LNCaP clone FGC (cell line): ENCODE measurements around the gene ZFAND3.
"Not testable (repeated sequence)": the region's sequence is repeated elsewhere in the genome, so short reads cannot be mapped to it uniquely, and the experiment has no call there.

Experiments used
- DNase-seq: peaks from one replicate; pipeline ENCODE4 v3.0.0-alpha.2; 2011; ENCODE audit warnings: low read depth
- H3K4me3 ChIP-seq: 2 replicates; pipeline ENCODE4 v1.5.1; 2011; ENCODE audit warnings: mild to moderate bottlenecking, low read depth, low read length, control low read depth
- TF ChIP-seq, protein P1 (sequence below): IDR thresholded peaks from 2 replicates; pipeline ENCODE4 v1.5.1; 2012; ENCODE audit warnings: mild to moderate bottlenecking; ENCODE audit not compliant: control insufficient read depth, insufficient read depth; ENCODE audit errors: extremely low read depth

The ZFAND3 gene

GRCh38 chr6:37946057-37946456, 126.5 kb downstream of the ZFAND3 start:
- DNase-seq, result no peak
- no peak overlapping the region for H3K4me3 ChIP-seq

GRCh38 chr6:37947468-37947867, 127.9 kb downstream of the ZFAND3 start:
- no peak overlapping the region for H3K4me3 ChIP-seq
- no peak for DNase-seq
- TF ChIP-seq, protein P1, sequence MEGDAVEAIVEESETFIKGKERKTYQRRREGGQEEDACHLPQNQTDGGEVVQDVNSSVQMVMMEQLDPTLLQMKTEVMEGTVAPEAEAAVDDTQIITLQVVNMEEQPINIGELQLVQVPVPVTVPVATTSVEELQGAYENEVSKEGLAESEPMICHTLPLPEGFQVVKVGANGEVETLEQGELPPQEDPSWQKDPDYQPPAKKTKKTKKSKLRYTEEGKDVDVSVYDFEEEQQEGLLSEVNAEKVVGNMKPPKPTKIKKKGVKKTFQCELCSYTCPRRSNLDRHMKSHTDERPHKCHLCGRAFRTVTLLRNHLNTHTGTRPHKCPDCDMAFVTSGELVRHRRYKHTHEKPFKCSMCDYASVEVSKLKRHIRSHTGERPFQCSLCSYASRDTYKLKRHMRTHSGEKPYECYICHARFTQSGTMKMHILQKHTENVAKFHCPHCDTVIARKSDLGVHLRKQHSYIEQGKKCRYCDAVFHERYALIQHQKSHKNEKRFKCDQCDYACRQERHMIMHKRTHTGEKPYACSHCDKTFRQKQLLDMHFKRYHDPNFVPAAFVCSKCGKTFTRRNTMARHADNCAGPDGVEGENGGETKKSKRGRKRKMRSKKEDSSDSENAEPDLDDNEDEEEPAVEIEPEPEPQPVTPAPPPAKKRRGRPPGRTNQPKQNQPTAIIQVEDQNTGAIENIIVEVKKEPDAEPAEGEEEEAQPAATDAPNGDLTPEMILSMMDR, result no peak

More at GRCh38 chr6:37946057-37946456, 126.5 kb downstream of the ZFAND3 start:
- TF ChIP-seq, protein P1, result no peak

DNA sequence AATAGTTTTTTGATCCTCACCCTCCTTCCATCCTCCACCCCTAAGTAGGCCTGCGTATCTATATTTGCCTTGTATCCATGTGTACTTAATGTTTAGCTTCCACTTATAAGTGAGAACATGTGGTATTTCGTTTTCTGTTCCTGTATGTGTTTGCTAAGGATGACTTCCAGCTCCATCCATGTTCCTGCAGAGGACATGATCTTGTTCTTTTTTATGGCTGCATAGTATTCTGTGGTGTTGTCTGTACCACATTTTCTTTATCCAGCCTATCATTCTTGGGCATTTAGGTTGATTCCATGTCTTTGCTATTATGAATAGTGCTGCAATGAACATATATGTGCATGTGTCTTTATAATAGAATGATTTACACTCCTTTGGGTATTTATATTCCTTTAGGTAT, 129.1 kb downstream of the ZFAND3 start:
- H3K4me3 ChIP-seq, DNase-seq: not testable (repeated sequence)

DNA sequence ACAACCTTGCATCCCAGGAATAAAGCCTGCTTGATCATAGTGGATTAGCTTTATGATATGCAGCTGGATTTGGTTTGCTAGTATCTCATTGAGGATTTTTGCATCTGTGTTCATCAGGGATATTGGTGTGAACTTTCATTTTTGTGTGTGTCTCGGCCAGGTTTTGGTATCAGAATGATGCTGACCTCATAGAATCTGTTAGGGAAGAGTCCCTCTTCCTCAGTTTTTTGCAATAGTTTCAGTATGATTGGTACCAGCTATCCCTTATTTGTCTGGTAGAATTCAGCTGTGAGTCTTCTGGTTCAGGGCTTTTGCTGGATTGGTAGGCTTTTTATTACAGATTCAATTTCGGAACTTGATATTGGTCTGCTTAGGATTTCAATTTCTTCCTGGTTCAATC, 132.5 kb downstream of the ZFAND3 start:
- TF ChIP-seq, protein P1, result no peak
- no peak overlapping the region for H3K4me3 ChIP-seq
- no peak for DNase-seq

- no peak for DNase-seq
- TF ChIP-seq, protein P1, result no peak
- no peak overlapping the region for H3K4me3 ChIP-seq
Measured at GRCh38 chr6:37954791-37955190, 135.3 kb downstream of the ZFAND3 start.

DNA sequence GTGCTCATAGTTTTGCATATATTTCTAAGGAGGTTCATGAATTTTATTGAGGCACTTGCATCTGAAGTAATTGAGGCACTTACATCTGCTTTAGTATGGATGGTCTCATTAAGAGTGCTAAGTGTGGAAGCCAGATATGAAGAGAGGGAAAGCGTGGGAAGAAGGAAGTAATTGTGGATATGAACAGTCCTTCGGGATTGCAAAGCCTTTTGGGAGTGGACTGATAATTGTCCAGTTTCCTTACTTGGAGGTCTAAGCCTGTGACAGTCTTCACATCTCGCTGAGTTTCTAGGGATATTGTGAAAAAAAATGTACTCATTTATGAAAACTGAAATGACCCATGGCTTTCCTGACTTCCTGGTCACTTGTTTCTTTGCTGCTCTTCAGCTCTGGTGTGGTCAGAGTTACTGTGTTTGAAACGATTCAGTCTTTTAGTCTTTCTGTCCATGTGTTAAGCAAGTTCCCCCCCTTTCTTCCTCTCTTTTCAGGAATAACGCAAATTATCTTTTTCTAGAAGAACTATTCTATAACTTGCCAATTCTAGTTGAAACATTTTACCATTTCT, 137.3 kb downstream of the ZFAND3 start:
- DNase-seq, result no peak
- H3K4me3 ChIP-seq, result no peak overlapping the region
- TF ChIP-seq, protein P1, result no peak

DNA sequence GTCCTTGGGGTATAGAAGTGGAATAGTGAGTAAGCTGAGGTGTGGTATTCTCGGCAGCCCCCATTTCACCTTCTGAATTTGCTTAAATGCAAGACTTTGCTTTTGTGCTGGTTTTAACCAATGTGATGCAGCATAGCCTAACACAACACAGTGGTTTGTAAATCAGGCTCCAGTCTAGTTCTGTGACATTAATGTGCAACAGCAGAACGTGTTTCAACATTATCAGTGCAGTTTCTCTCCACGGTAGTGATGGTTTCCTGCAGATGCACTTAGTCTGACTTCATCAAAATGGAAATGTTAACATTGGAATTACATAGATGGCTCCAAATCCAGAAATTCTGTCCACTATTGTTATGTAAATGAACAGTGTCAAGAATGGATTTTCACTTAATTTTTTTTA, 139.5 kb downstream of the ZFAND3 start:
- H3K4me3 ChIP-seq, result no peak overlapping the region
- no peak for DNase-seq
- TF ChIP-seq, protein P1, result no peak
